Activated T-cell treated with anti-CD3 and anti-CD28 coated beads, Interleukin-2, amount 50 U/mL, for 4 hours (primary cell): Measurements from ENCODE around the gene GRAMD4. TPM values are rescaled to one million over a fixed set of nuclear protein-coding genes. Genes with fewer than 3 reads are reported as not detected.

Experiments used
- ATAC-seq, 2 donors: fragments of 200-7000 bp; cut with Tn5 transposase; one replicate each; pipeline ENCODE4 v1.10.0; 2021
- DNase-seq: peaks from one replicate; pipeline ENCODE4 v3.0.0-alpha.2; 2020
- H3K27me3 Mint-ChIP-seq: one replicate; pipeline ENCODE4 v1.8.0; 2021; ENCODE audit warnings: low read depth, mixed read lengths
- H3K36me3 Mint-ChIP-seq: one replicate; pipeline ENCODE4 v1.8.0; 2022; ENCODE audit warnings: mixed read lengths; ENCODE audit not compliant: insufficient read depth
- H3K4me1 Mint-ChIP-seq: one replicate; pipeline ENCODE4 v1.8.0; 2021; ENCODE audit warnings: low read depth, mixed read lengths
- H3K4me3 Mint-ChIP-seq: one replicate; pipeline ENCODE4 v1.8.0; 2021; ENCODE audit warnings: mild to moderate bottlenecking, moderate library complexity, mixed read lengths
- H3K9me3 Mint-ChIP-seq: one replicate; pipeline ENCODE4 v1.8.0; 2021; ENCODE audit warnings: mixed read lengths
- total RNA-seq, 3 donors: library from RNA; stranded (reverse); gene quantifications; one replicate each; pipeline ENCODE4 v1.2.1, GENCODE V29; 2021

Gene GRAMD4
- total RNA-seq, 3 donors from 2014 or later = 30.9 to 35.4 (median 33.0) TPM

DNA sequence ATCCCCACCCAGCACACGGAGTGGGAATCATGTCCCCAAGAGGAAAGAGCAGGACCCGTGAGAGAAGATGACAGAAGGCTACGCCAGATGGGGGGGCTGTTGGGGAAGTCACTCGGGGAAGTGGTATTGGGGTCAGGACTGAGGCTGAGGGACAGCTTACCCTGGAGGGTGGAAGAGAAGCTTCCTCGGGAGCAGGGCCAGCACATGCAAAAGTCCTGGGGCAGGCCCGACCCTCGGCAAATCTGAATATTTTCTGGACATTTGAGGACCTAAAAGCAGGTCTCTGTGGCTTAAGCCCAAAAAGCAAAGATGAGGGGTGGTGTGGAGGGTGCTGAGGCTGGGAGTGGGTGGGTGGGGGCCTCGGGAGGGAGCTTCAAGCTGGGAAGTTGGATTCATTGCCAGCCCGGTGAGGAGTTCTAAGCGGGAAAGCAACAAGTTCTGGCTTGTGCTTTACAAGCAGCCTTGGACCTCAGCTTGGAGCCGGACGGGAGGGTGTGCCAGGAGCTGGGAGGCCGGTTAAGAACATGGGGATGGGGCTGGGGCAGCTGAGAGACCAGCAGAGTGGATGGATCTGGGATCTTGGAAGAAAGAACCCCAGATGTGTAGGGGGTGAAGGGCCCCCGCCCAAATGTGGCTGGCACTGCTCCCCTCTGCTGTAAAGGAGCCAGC lies 34.9 kb downstream of the GRAMD4 start:
- Mint-ChIP-seq H3K36me3 (no peaks in the 10 kb centered on the region), H3K9me3 (no peaks in the 10 kb centered on the region), H3K4me3 (no peak overlapping the region), H3K4me1 (peaks cover 17% of the 10 kb centered on the region), H3K27me3 (no peaks in the 10 kb centered on the region)
- ATAC-seq (no peak), DNase-seq (no peak)

GRCh38 chr22:46655861-46656608 lies 35.8 kb downstream of the GRAMD4 start:
- no peak for DNase-seq
- H3K4me3 Mint-ChIP-seq = no peak overlapping the region
- H3K9me3 Mint-ChIP-seq = no peaks in the 10 kb centered on the region
- no peaks in the 10 kb centered on the region for H3K36me3 Mint-ChIP-seq
- no peaks in the 10 kb centered on the region for H3K27me3 Mint-ChIP-seq
- H3K4me1 Mint-ChIP-seq = peaks cover 27% of the 10 kb centered on the region
- no peak for ATAC-seq

GRCh38 chr22:46656856-46657654 lies 36.9 kb downstream of the GRAMD4 start:
- DNase-seq (no peak), ATAC-seq (no peak)
- Mint-ChIP-seq H3K4me1 (peaks cover 35% of the 10 kb centered on the region), H3K9me3 (no peaks in the 10 kb centered on the region), H3K27me3 (no peaks in the 10 kb centered on the region), H3K36me3 (no peaks in the 10 kb centered on the region), H3K4me3 (no peak overlapping the region)

DNA sequence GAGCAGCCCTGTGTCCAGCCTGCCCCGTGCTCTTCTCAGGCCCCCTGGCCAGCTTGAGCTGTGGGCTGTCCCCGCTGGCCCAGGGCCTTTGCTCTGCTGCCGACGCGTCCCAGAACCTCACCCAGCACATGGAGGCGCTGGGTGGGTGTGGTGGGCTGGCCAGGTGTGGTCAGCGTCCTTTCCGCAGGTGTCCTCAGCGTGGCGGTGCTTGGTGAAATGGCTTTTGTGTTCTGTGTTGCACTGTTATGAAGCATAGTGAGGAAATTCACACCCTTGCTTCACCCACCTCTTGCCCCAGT lies 37.4 kb downstream of the GRAMD4 start:
- no peak overlapping the region for H3K4me3 Mint-ChIP-seq
- ATAC-seq (no peak), DNase-seq (no peak)
- no peaks in the 10 kb centered on the region for H3K27me3 Mint-ChIP-seq
- no peaks in the 10 kb centered on the region for H3K36me3 Mint-ChIP-seq
- H3K9me3 Mint-ChIP-seq = no peaks in the 10 kb centered on the region
- H3K4me1 Mint-ChIP-seq = peaks cover 32% of the 10 kb centered on the region

DNA sequence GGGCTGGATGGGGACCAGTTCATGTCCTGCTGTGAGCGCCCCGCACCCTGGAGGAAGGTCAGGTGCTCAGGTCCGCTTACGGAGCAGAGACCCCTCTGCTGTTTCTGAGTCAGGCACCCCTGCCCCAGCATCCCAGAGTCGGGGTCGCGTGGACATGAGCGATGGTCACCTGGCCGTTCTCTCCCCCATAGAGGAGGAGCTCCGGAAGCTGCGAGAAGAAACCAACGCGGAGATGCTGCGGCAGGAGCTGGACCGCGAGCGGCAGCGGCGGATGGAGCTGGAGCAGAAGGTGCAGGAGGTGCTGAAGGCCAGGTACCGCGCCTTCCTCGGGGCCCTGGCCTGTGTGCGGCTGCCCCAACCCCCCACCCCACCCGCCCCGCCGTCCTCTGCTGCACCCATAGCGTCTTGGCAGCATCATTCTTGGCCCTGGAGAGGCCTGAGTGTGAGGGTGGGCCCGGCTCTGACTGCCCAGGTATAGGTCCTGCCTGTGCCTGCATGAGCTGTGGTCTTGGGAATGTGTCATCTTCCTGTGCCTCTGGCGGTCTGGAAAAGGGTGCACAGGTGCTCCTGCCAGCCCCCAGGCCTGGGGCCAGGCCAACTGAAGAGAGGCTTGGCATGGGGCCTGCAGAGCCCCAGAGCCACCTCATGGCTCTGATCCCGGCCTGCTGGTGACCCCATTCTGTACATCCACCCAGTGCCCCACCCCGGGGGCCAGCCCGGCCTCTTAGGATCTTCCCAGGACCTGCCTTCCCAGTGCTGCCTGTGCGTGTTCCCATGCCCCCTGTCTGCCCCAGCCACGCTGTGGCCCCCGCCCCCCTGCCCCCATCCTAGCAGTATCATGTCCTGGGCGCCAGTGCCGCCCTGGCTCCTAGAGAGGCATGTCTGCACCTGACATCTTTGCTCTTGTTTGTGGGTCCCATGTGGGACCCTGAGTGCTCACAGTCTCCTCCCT lies 38.1 kb downstream of the GRAMD4 start:
- Mint-ChIP-seq H3K27me3 (no peaks in the 10 kb centered on the region), H3K4me3 (no peak overlapping the region), H3K4me1 (peaks cover 25% of the 10 kb centered on the region), H3K36me3 (no peaks in the 10 kb centered on the region), H3K9me3 (no peaks in the 10 kb centered on the region)
- DNase-seq = no peak
- ATAC-seq = no peak

DNA sequence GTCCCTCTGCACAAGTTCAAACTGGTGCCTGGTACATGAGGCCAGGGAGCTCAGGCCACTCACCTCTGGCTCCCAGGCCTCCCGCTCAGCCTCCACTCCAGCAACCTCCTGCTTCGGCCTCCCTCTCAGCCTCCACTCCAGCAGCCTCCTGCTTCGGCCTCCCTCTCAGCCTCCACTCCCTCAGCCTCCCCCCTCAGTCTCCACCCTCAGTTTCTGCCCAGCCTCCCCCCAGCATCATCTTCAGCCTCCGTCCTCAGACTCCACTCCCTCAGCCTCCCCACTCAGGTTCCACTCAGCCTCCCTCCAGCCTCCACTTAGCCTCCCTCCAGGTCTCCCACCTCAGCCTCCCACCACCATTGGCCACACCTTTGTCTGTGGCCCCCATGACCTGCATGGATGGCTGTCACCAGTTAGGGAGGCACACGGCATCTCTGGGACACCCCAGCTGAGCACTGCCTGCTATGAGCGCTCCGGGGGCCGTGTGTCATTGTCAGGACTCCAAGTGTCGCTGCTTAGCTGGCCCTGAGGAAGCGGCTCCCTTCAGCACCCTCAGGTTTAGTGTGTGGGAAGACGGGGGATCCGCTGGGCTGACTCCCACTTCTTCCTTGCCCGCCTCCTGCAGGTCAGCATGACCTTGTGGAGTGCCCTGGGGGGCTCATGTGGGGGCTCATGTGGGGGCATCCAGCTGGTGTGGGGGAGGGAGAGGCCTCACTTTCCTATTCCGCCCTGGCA lies 39.0 kb downstream of the GRAMD4 start:
- DNase-seq = no peak
- no peaks in the 10 kb centered on the region for H3K9me3 Mint-ChIP-seq
- H3K4me1 Mint-ChIP-seq = peaks cover 22% of the 10 kb centered on the region
- H3K36me3 Mint-ChIP-seq = no peaks in the 10 kb centered on the region
- no peaks in the 10 kb centered on the region for H3K27me3 Mint-ChIP-seq
- no peak overlapping the region for H3K4me3 Mint-ChIP-seq
- ATAC-seq = no peak

DNA sequence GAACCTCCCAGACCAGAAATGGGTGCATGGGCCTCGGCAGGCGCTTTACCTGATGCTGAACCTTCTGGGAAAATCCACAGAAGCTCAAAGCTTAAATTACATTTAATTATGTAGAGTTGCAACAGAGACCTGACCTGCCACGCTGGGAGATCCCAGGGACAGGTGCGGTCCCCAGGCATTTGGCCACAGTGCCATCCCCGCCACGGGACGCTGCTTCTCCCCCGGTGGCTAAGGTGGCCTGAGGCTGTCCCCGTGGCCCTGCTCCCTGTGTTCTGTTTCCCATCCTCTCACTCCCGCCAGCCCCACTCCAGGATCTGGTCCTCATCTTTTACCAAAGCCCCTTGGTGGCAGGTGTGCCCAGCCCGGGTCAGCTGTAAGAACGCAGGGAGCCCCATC lies 39.6 kb downstream of the GRAMD4 start:
- peaks cover 22% of the 10 kb centered on the region for H3K4me1 Mint-ChIP-seq
- no peak overlapping the region for H3K4me3 Mint-ChIP-seq
- ATAC-seq = no peak
- H3K9me3 Mint-ChIP-seq = no peaks in the 10 kb centered on the region
- no peak for DNase-seq
- no peaks in the 10 kb centered on the region for H3K36me3 Mint-ChIP-seq
- no peaks in the 10 kb centered on the region for H3K27me3 Mint-ChIP-seq

DNA sequence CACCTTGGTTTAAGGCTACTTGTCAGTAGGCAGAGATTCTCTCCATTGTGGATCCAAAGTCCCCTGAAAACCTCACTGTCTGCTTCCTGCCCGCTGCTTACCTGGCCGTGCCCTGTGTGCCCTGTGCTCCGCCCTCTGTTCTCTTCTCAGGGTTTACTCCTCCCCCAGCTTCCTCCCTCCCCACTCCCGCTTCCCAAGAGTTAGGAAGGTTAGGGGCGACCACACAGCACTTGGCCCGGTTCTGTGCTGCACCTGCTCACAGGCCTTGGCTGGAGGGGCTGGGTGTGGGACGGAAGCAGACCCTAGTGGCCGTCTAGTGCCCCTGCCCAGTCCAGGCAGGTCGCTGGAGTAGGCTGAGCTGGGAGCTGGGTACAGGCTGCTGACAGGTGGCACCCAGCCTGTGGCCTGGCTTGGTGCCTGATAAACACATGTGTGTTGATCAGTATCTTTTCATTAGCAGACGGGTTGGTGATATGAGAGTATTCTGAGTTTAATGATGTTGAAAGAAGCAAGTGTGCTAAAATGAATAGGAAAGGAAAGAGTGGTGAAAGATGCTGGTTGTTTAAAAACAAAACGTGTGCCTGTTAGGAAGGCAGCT lies 40.5 kb downstream of the GRAMD4 start:
- H3K4me1 Mint-ChIP-seq = peaks cover 22% of the 10 kb centered on the region
- DNase-seq (no peak), ATAC-seq (peak; percentile 11 to 29)
- H3K9me3 Mint-ChIP-seq = no peaks in the 10 kb centered on the region
- H3K36me3 Mint-ChIP-seq = no peaks in the 10 kb centered on the region
- no peak overlapping the region for H3K4me3 Mint-ChIP-seq
- H3K27me3 Mint-ChIP-seq = no peaks in the 10 kb centered on the region

- peak; percentile 72 to 83 for ATAC-seq
- no peaks in the 10 kb centered on the region for H3K36me3 Mint-ChIP-seq
- peak overlapping the region; percentile 5 for H3K4me3 Mint-ChIP-seq
- peak; percentile 64 for DNase-seq
- H3K27me3 Mint-ChIP-seq = no peaks in the 10 kb centered on the region
- no peaks in the 10 kb centered on the region for H3K9me3 Mint-ChIP-seq
- H3K4me1 Mint-ChIP-seq = peaks cover 22% of the 10 kb centered on the region
These were observed 41.1 kb downstream of the GRAMD4 start for GRCh38 chr22:46661221-46661851.

- Mint-ChIP-seq H3K9me3 (no peaks in the 10 kb centered on the region), H3K4me3 (no peak overlapping the region), H3K27me3 (no peaks in the 10 kb centered on the region), H3K36me3 (no peaks in the 10 kb centered on the region), H3K4me1 (peaks cover 22% of the 10 kb centered on the region)
- DNase-seq = no peak
- no peak for ATAC-seq
These were observed 42.0 kb downstream of the GRAMD4 start for GRCh38 chr22:46662226-46662625.

GRCh38 chr22:46663001-46663400 lies 42.8 kb downstream of the GRAMD4 start:
- Mint-ChIP-seq H3K36me3 (no peaks in the 10 kb centered on the region), H3K4me3 (no peak overlapping the region), H3K27me3 (no peaks in the 10 kb centered on the region), H3K4me1 (peaks cover 22% of the 10 kb centered on the region), H3K9me3 (no peaks in the 10 kb centered on the region)
- DNase-seq (no peak), ATAC-seq (no peak)

GRCh38 chr22:46663436-46664100 lies 43.4 kb downstream of the GRAMD4 start:
- ATAC-seq (no peak), DNase-seq (no peak)
- H3K9me3 Mint-ChIP-seq = no peaks in the 10 kb centered on the region
- H3K36me3 Mint-ChIP-seq = no peaks in the 10 kb centered on the region
- H3K4me1 Mint-ChIP-seq = peaks cover 22% of the 10 kb centered on the region
- no peak overlapping the region for H3K4me3 Mint-ChIP-seq
- H3K27me3 Mint-ChIP-seq = no peaks in the 10 kb centered on the region
